PC-3 (cell line): ENCODE data around the gene TYROBP. TPM values are rescaled to one million over a fixed set of nuclear protein-coding genes. Genes with fewer than 3 reads are reported as not detected.

ENCODE experiments used
- ATAC-seq: fragments of 200-7000 bp; cut with Tn5 transposase; 2 replicates; pipeline ENCODE4 v1.9.1; 2020; ENCODE audit warnings: mild to moderate bottlenecking, moderate library complexity
- BruUV-seq: library from RNA; stranded (reverse); fragments of 400-500 nt; replicated peaks from 2 replicates; lab custom pipeline; 2021; lab: Mats Ljungman, UMichigan
- CTCF ChIA-PET: fragments of 300-600 bp; sonication (Branson Sonifier 250); formaldehyde crosslinking; loops from one replicate; lab custom pipeline; 2022; ENCODE audit warnings: antibody characterized with exemption; lab: Charles Lee
- POLR2A ChIA-PET: fragments of 300-600 bp; sonication (Branson Sonifier 250); formaldehyde crosslinking; loops from one replicate; lab custom pipeline; 2022; ENCODE audit warnings: antibody characterized with exemption; ENCODE audit not compliant: unreplicated experiment; lab: Charles Lee
- DNase-seq: peaks from one replicate; pipeline ENCODE4 v3.0.0-alpha.2; 2015
- H2AFZ ChIP-seq: fragments of 300-600 bp; sonication (generic); 2 replicates; pipeline ENCODE4 v1.6.0; 2016; ENCODE audit warnings: antibody characterized with exemption, low read length
- H3F3A ChIP-seq: fragments of 300-600 bp; sonication (generic); one replicate; pipeline ENCODE4 v1.6.0; 2017; ENCODE audit warnings: antibody characterized with exemption, low read length, control low read depth, mild to moderate bottlenecking; ENCODE audit not compliant: unreplicated experiment
- H3K27ac ChIP-seq: fragments of 300-600 bp; sonication (generic); 2 replicates; pipeline ENCODE4 v1.5.1; 2016; ENCODE audit warnings: mild to moderate bottlenecking, low read length
- H3K27me3 ChIP-seq: fragments of 300-600 bp; sonication (generic); 2 replicates; pipeline ENCODE4 v1.6.1; 2016; ENCODE audit warnings: low read length, mixed read lengths
- H3K36me3 ChIP-seq: fragments of 300-600 bp; sonication (generic); 2 replicates; pipeline ENCODE4 v1.6.1; 2016; ENCODE audit warnings: low read depth, mixed run types, low read length, mixed read lengths
- H3K4me1 ChIP-seq: fragments of 300-600 bp; sonication (generic); 2 replicates; pipeline ENCODE4 v1.5.1; 2016; ENCODE audit warnings: low read length; ENCODE audit not compliant: insufficient read depth
- H3K4me2 ChIP-seq: fragments of 300-600 bp; sonication (generic); 2 replicates; pipeline ENCODE4 v1.6.0; 2016; ENCODE audit warnings: low read length
- H3K4me3 ChIP-seq: fragments of 300-600 bp; sonication (generic); 2 replicates; pipeline ENCODE4 v1.5.1; 2016; ENCODE audit warnings: mild to moderate bottlenecking, low read length, mixed read lengths
- H3K79me2 ChIP-seq: fragments of 300-600 bp; sonication (generic); 2 replicates; pipeline ENCODE4 v1.6.1; 2017; ENCODE audit warnings: low read length, mixed read lengths
- H3K9ac ChIP-seq: fragments of 300-600 bp; sonication (generic); 2 replicates; pipeline ENCODE4 v1.6.0; 2016; ENCODE audit warnings: mild to moderate bottlenecking, low read length
- H3K9me2 ChIP-seq: fragments of 300-600 bp; sonication (generic); replicated peaks from 2 replicates; pipeline ENCODE4 v1.6.1; 2016; ENCODE audit warnings: mixed run types, low read length, mixed read lengths
- H3K9me3 ChIP-seq: fragments of 300-600 bp; sonication (generic); 2 replicates; pipeline ENCODE4 v1.6.1; 2016; ENCODE audit warnings: low read length, mixed read lengths
- H4K20me1 ChIP-seq: fragments of 300-600 bp; sonication (generic); 2 replicates; pipeline ENCODE4 v1.6.1; 2016; ENCODE audit warnings: low read length, mixed read lengths
- EZH2 ChIP-seq: fragments of 300-600 bp; sonication (generic); IDR thresholded peaks from one replicate; pipeline ENCODE4 v1.6.1; 2017; ENCODE audit warnings: antibody characterized with exemption, mild to moderate bottlenecking, low read length; ENCODE audit not compliant: unreplicated experiment
- EZH2phosphoT487 ChIP-seq: fragments of 300-600 bp; sonication (generic); IDR thresholded peaks from 2 replicates; pipeline ENCODE4 v1.6.1; 2018; ENCODE audit warnings: mild to moderate bottlenecking, antibody characterized with exemption, low read length, borderline replicate concordance
- intact Hi-C: fragments of 100-400 bp; cut with micrococcal nuclease; formaldehyde crosslinking; loops from 2 replicates; pipeline ENCODE4 v1.9.0; 2023
- total RNA-seq: library from RNA; depleted of rRNA; stranded (reverse); fragments of >200 nt; gene quantifications from 2 replicates; pipeline ENCODE4 v1.2.3, GENCODE V29; 2014
- TF ChIP-seq, protein P1 (sequence below): fragments of 300-600 bp; sonication (generic); conservative IDR thresholded peaks from 2 replicates; pipeline ENCODE4 v1.5.1; 2017; ENCODE audit warnings: antibody characterized with exemption, low read depth, mild to moderate bottlenecking, low read length

Gene TYROBP
- total RNA-seq, 1 experiment from 2014 or later, result not detected

GRCh38 chr19:35887197-35887596 is 20.9 kb downstream of the TYROBP start:
- Histone ChIP-seq H3K4me2 (no peak overlapping the region), H3K9me2 (no peaks in the 10 kb centered on the region), H3K4me3 (no peak overlapping the region), H3K27me3 (no peaks in the 10 kb centered on the region), H3F3A (no peaks in the 10 kb centered on the region), H2AFZ (no peak overlapping the region), H3K36me3 (peaks cover 3% of the 10 kb centered on the region; the same call in 1 of the 2 replicates), H4K20me1 (no peaks in the 10 kb centered on the region), H3K79me2 (no peaks in the 10 kb centered on the region), H3K9ac (no peak overlapping the region), H3K9me3 (no peaks in the 10 kb centered on the region), H3K4me1 (no peaks in the 10 kb centered on the region), H3K27ac (no peak overlapping the region)
- no TSS peak for BruUV-seq
- ChIA-PET CTCF (no interaction called here), POLR2A (no interaction called here)
- TF ChIP-seq EZH2phosphoT487, result no peak
- TF ChIP-seq EZH2, result no peak
- TF ChIP-seq, protein P1, sequence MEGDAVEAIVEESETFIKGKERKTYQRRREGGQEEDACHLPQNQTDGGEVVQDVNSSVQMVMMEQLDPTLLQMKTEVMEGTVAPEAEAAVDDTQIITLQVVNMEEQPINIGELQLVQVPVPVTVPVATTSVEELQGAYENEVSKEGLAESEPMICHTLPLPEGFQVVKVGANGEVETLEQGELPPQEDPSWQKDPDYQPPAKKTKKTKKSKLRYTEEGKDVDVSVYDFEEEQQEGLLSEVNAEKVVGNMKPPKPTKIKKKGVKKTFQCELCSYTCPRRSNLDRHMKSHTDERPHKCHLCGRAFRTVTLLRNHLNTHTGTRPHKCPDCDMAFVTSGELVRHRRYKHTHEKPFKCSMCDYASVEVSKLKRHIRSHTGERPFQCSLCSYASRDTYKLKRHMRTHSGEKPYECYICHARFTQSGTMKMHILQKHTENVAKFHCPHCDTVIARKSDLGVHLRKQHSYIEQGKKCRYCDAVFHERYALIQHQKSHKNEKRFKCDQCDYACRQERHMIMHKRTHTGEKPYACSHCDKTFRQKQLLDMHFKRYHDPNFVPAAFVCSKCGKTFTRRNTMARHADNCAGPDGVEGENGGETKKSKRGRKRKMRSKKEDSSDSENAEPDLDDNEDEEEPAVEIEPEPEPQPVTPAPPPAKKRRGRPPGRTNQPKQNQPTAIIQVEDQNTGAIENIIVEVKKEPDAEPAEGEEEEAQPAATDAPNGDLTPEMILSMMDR, result no peak
- ATAC-seq (no peak), DNase-seq (no peak)
- intact Hi-C loops, result no loop called here

- BruUV-seq, result no TSS peak
- DNase-seq, result no peak
- POLR2A ChIA-PET, result no interaction called here
- Histone ChIP-seq H3K9ac (no peak overlapping the region), H3K4me3 (no peak overlapping the region), H4K20me1 (no peaks in the 10 kb centered on the region), H2AFZ (no peak overlapping the region), H3K9me3 (no peaks in the 10 kb centered on the region), H3K36me3 (peaks cover 3% of the 10 kb centered on the region; the same call in 1 of the 2 replicates), H3F3A (no peaks in the 10 kb centered on the region), H3K9me2 (no peaks in the 10 kb centered on the region), H3K27ac (no peak overlapping the region), H3K4me2 (no peak overlapping the region), H3K27me3 (no peaks in the 10 kb centered on the region), H3K4me1 (no peaks in the 10 kb centered on the region), H3K79me2 (no peaks in the 10 kb centered on the region)
- no peak for ATAC-seq
- intact Hi-C loops, result no loop called here
- TF ChIP-seq, protein P1, result no peak
- CTCF ChIA-PET, result no interaction called here
Measured at GRCh38 chr19:35885904-35886303, 22.2 kb downstream of the TYROBP start.

DNA sequence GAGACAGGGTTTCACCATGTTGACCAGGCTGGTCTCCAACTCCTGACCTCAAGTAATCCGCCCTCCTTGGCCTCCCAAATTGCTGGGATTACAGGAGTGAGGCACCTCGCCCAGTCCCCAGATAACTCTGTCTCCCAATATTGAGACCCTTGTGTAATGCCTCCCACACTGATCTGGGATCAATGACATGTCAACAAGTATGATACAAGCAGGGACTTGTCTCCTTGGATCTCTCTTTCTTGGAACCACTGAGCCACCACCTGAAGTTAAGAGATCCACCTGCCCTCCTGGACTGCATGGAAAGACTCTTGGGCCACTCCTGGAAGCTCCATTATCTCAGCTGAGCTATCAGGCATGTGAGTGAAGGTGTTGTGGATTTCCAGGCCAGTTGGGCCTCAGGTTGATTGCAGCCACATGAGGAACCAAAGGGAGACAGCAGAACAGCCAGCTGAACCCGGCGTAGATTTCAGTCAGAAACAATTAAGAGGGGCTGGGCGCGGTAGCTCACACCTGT is 22.8 kb downstream of the TYROBP start:
- H4K20me1 ChIP-seq, result no peaks in the 10 kb centered on the region
- H3K4me2 ChIP-seq, result no peak overlapping the region
- H3K9me2 ChIP-seq, result no peaks in the 10 kb centered on the region
- DNase-seq, result no peak
- no peak for ATAC-seq
- intact Hi-C loops, result no loop called here
- ChIA-PET CTCF (no interaction called here), POLR2A (no interaction called here)
- TF ChIP-seq, protein P1, result no peak
- no peak for TF ChIP-seq EZH2
- BruUV-seq, result no TSS peak
- no peaks in the 10 kb centered on the region for H3K9me3 ChIP-seq
- H3K4me1 ChIP-seq, result no peaks in the 10 kb centered on the region
- H3K36me3 ChIP-seq, result peaks cover 3% of the 10 kb centered on the region; the same call in 1 of the 2 replicates
- H3K9ac ChIP-seq, result no peak overlapping the region
- no peaks in the 10 kb centered on the region for H3K79me2 ChIP-seq
- no peak overlapping the region for H3K4me3 ChIP-seq
- no peaks in the 10 kb centered on the region for H3F3A ChIP-seq
- H3K27ac ChIP-seq, result no peak overlapping the region
- no peak overlapping the region for H2AFZ ChIP-seq
- no peaks in the 10 kb centered on the region for H3K27me3 ChIP-seq
